ENCODE measurements around the gene LAMA2.

DNA sequence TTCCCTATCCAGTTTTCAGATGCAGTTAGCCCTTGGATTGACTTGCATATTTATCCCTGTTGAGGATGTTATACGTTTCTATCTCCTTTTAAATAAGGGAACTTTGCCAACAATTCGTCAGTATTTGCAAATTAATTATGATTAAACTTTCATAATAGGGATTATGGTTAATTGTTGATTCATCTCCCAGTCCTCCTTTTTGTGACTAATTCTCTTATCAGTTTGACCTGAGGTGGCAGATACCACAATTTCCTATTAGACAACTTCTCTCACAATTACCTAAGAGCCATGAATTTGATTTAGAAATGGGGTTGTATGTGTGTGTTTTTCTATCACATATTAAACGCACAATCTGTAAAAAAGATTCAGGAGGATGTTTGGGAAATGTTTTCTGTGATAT is 172.9 kb downstream of the LAMA2 start:
- no peak for TF ChIP-seq MYC (IDR thresholded peaks at IDR 0.05; ENCODE audit: low read depth, low read length)
- TF ChIP-seq, protein P1, sequence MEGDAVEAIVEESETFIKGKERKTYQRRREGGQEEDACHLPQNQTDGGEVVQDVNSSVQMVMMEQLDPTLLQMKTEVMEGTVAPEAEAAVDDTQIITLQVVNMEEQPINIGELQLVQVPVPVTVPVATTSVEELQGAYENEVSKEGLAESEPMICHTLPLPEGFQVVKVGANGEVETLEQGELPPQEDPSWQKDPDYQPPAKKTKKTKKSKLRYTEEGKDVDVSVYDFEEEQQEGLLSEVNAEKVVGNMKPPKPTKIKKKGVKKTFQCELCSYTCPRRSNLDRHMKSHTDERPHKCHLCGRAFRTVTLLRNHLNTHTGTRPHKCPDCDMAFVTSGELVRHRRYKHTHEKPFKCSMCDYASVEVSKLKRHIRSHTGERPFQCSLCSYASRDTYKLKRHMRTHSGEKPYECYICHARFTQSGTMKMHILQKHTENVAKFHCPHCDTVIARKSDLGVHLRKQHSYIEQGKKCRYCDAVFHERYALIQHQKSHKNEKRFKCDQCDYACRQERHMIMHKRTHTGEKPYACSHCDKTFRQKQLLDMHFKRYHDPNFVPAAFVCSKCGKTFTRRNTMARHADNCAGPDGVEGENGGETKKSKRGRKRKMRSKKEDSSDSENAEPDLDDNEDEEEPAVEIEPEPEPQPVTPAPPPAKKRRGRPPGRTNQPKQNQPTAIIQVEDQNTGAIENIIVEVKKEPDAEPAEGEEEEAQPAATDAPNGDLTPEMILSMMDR (IDR thresholded peaks at IDR 0.05; ENCODE audit: low read depth, low read length), result no peak
- no peak for TF ChIP-seq POLR2A (IDR thresholded peaks at IDR 0.05; ENCODE audit: extremely low read depth, insufficient read length)

All from NB4 (cell line).